HG03571 (cell line): ENCODE data around the gene CNTN4.
"Not testable (repeated sequence)": the region's sequence is repeated elsewhere in the genome, so short reads cannot be mapped to it uniquely, and the experiment has no call there.

Experiments
- ATAC-seq: cut with Tn5 transposase; IDR thresholded peaks from one replicate; pipeline ENCODE4 v1.9.1; 2021; ENCODE audit not compliant: unreplicated experiment

Gene CNTN4

GRCh38 chr3:2940062-2940461, 841.4 kb downstream of the CNTN4 start:
- ATAC-seq: no peak

- peak; percentile 61 for ATAC-seq
Observed at GRCh38 chr3:2944628-2945027, 846.0 kb downstream of the CNTN4 start.

GRCh38 chr3:2945121-2945520, 846.5 kb downstream of the CNTN4 start:
- no peak for ATAC-seq

- ATAC-seq: no peak
Observed at GRCh38 chr3:2947536-2947935, 848.9 kb downstream of the CNTN4 start.

- ATAC-seq: no peak
Observed at GRCh38 chr3:2948882-2949281, 850.2 kb downstream of the CNTN4 start.

- no peak for ATAC-seq
Observed at GRCh38 chr3:2950159-2950558, 851.5 kb downstream of the CNTN4 start.

- ATAC-seq: no peak
Observed at GRCh38 chr3:2957115-2957514, 858.4 kb downstream of the CNTN4 start.

GRCh38 chr3:2958551-2958950, 859.9 kb downstream of the CNTN4 start:
- ATAC-seq: no peak

- ATAC-seq: no peak
Observed at GRCh38 chr3:2961576-2961975, 862.9 kb downstream of the CNTN4 start.

GRCh38 chr3:2967871-2968270, 869.2 kb downstream of the CNTN4 start:
- ATAC-seq: no peak

- ATAC-seq: no peak
Observed at GRCh38 chr3:2968475-2968874, 869.8 kb downstream of the CNTN4 start.

- ATAC-seq: no peak
Observed at GRCh38 chr3:2976212-2976611, 877.5 kb downstream of the CNTN4 start.

- no peak for ATAC-seq
Observed at GRCh38 chr3:2976796-2977195, 878.1 kb downstream of the CNTN4 start.

- no peak for ATAC-seq
Observed at GRCh38 chr3:2978977-2979732, 880.5 kb downstream of the CNTN4 start.

GRCh38 chr3:2984005-2984830, 885.6 kb downstream of the CNTN4 start:
- ATAC-seq: no peak

- no peak for ATAC-seq
Observed at GRCh38 chr3:2984831-2985220, 886.2 kb downstream of the CNTN4 start.

- ATAC-seq: no peak
Observed at GRCh38 chr3:2985479-2985878, 886.8 kb downstream of the CNTN4 start.

GRCh38 chr3:2992534-2992933, 893.9 kb downstream of the CNTN4 start:
- ATAC-seq: no peak

- ATAC-seq: not testable (repeated sequence)
Observed at GRCh38 chr3:2993130-2993529, 894.5 kb downstream of the CNTN4 start.

GRCh38 chr3:2993736-2994135, 895.1 kb downstream of the CNTN4 start:
- no peak for ATAC-seq

- ATAC-seq: no peak
Observed at GRCh38 chr3:2995195-2995594, 896.5 kb downstream of the CNTN4 start.

- no peak for ATAC-seq
Observed at GRCh38 chr3:3005146-3005744, 906.6 kb downstream of the CNTN4 start.
